Measurements from ENCODE around the gene KLHL21.

KLHL21 gene

GRCh38 chr1:6597777-6598131 is 4.9 kb downstream of the KLHL21 start:
- H3K27ac ChIP-seq, result peak overlapping the region; percentile 46 to 54
- no peak for TF ChIP-seq CTCF (IDR thresholded peaks at IDR 0.05)
- DNase-seq (ENCODE audit: low spot score), result no peak
- peak overlapping the region; percentile 52 for H3K4me3 ChIP-seq

- no peak for TF ChIP-seq CTCF (IDR thresholded peaks at IDR 0.05)
- Histone ChIP-seq H3K4me3 (peak overlapping the region; percentile 52), H3K27ac (peak overlapping the region; percentile 46 to 54)
- DNase-seq (ENCODE audit: low spot score), result no peak
Measured at GRCh38 chr1:6596886-6597776, 5.5 kb downstream of the KLHL21 start.

GRCh38 chr1:6596351-6596750 is 6.3 kb downstream of the KLHL21 start:
- H3K27ac ChIP-seq, result peak overlapping the region in 1 of 2 donors; percentile 54
- TF ChIP-seq CTCF (IDR thresholded peaks at IDR 0.05), result no peak
- H3K4me3 ChIP-seq, result peak overlapping the region; percentile 52
- no peak for DNase-seq (ENCODE audit: low spot score)

GRCh38 chr1:6594977-6595740 is 7.5 kb downstream of the KLHL21 start:
- H3K4me3 ChIP-seq, result no peak overlapping the region
- no peak for DNase-seq (ENCODE audit: low spot score)
- TF ChIP-seq CTCF (IDR thresholded peaks at IDR 0.05), result no peak
- no peak overlapping the region for H3K27ac ChIP-seq

GRCh38 chr1:6593810-6594209 is 8.9 kb downstream of the KLHL21 start:
- no peak overlapping the region for H3K4me3 ChIP-seq
- H3K27ac ChIP-seq, result peak overlapping the region in 1 of 2 donors; percentile 33
- TF ChIP-seq CTCF (IDR thresholded peaks at IDR 0.05), result no peak
- DNase-seq (ENCODE audit: low spot score), result no peak

- H3K4me3 ChIP-seq, result no peak overlapping the region
- DNase-seq (ENCODE audit: low spot score), result no peak
- H3K27ac ChIP-seq, result peak overlapping the region; percentile 76 to 77
- TF ChIP-seq CTCF (IDR thresholded peaks at IDR 0.05), result no peak
Measured at GRCh38 chr1:6592865-6593593, 9.6 kb downstream of the KLHL21 start.
